Trophoblast cell (in vitro differentiated cells and primary cell): ENCODE data around the gene SEC16B.

Source experiments
- DNase-seq, 2 donors: peaks; one replicate each; pipeline ENCODE4 v3.0.0-alpha.2; 2016
- H2AFZ ChIP-seq: 2 replicates; pipeline ENCODE4 v1.6.1; 2013; ENCODE audit warnings: low read length, moderate library complexity, mild to moderate bottlenecking; ENCODE audit not compliant: insufficient read depth, poor library complexity
- H2AK5ac ChIP-seq: 2 replicates; pipeline ENCODE4 v1.6.1; 2013; ENCODE audit warnings: mild to moderate bottlenecking, low read length
- H2BK120ac ChIP-seq: 2 replicates; pipeline ENCODE4 v1.6.1; 2013; ENCODE audit warnings: low read length, mild to moderate bottlenecking, moderate library complexity; ENCODE audit not compliant: insufficient read depth, poor library complexity
- H2BK12ac ChIP-seq: 2 replicates; pipeline ENCODE4 v1.6.1; 2013; ENCODE audit warnings: mild to moderate bottlenecking, low read length, moderate library complexity
- H2BK5ac ChIP-seq: 2 replicates; pipeline ENCODE4 v1.6.1; 2013; ENCODE audit warnings: low read length, low read depth, moderate library complexity, mild to moderate bottlenecking; ENCODE audit not compliant: poor library complexity
- H3K14ac ChIP-seq: 2 replicates; pipeline ENCODE4 v1.6.1; 2013; ENCODE audit warnings: mild to moderate bottlenecking, low read length
- H3K18ac ChIP-seq: 2 replicates; pipeline ENCODE4 v1.6.1; 2013; ENCODE audit warnings: mild to moderate bottlenecking, low read length
- H3K23ac ChIP-seq: 2 replicates; pipeline ENCODE4 v1.6.1; 2013; ENCODE audit warnings: low read length
- H3K27ac ChIP-seq: 2 replicates; pipeline ENCODE4 v1.5.1; 2013; ENCODE audit warnings: low read depth, mild to moderate bottlenecking, inconsistent platforms, low read length, moderate library complexity
- H3K27me3 ChIP-seq: 2 replicates; pipeline ENCODE4 v1.6.1; 2013; ENCODE audit warnings: inconsistent platforms, mild to moderate bottlenecking, low read length, moderate library complexity; ENCODE audit not compliant: insufficient read depth
- H3K36me3 ChIP-seq, 2 experiments: 1 replicate in 1 of 2; 2 replicates in 1 of 2; pipeline ENCODE4 v1.6.1; 2013; ENCODE audit warnings: low read length in 2 of 2, mild to moderate bottlenecking in 2 of 2, moderate library complexity in 1 of 2; ENCODE audit not compliant: insufficient read depth in 2 of 2, control insufficient read depth in 1 of 2
- H3K4ac ChIP-seq: 2 replicates; pipeline ENCODE4 v1.6.1; 2013; ENCODE audit warnings: low read depth, mild to moderate bottlenecking, low read length, moderate library complexity
- H3K4me1 ChIP-seq, 2 experiments: 1 replicate in 1 of 2; 2 replicates in 1 of 2; pipeline ENCODE4 v1.6.1; 2013; ENCODE audit warnings: low read length in 2 of 2, mild to moderate bottlenecking in 2 of 2, moderate library complexity in 1 of 2; ENCODE audit not compliant: insufficient read depth in 2 of 2, control insufficient read depth in 1 of 2
- H3K4me2 ChIP-seq: 2 replicates; pipeline ENCODE4 v1.6.1; 2013; ENCODE audit warnings: inconsistent platforms, mild to moderate bottlenecking, low read length, moderate library complexity
- H3K4me3 ChIP-seq: 2 replicates; pipeline ENCODE4 v1.5.1; 2013; ENCODE audit warnings: mild to moderate bottlenecking, low read depth, low read length, inconsistent platforms
- H3K79me1 ChIP-seq: one replicate; pipeline ENCODE4 v1.6.1; 2013; ENCODE audit warnings: low read length
- H3K79me2 ChIP-seq: 2 replicates; pipeline ENCODE4 v1.6.1; 2013; ENCODE audit warnings: low read length, mild to moderate bottlenecking; ENCODE audit not compliant: control insufficient read depth, insufficient read depth, poor library complexity
- H3K9ac ChIP-seq: 2 replicates; pipeline ENCODE4 v1.6.1; 2013; ENCODE audit warnings: mild to moderate bottlenecking, low read length
- H3K9me3 ChIP-seq: 2 replicates; pipeline ENCODE4 v1.6.1; 2013; ENCODE audit warnings: low read depth, mild to moderate bottlenecking, control low read depth, inconsistent platforms, low read length; ENCODE audit not compliant: insufficient read depth
- H4K12ac ChIP-seq: 2 replicates; pipeline ENCODE4 v1.6.1; 2013; ENCODE audit warnings: low read depth, mild to moderate bottlenecking, low read length, moderate library complexity
- H4K8ac ChIP-seq: 2 replicates; pipeline ENCODE4 v1.6.1; 2013; ENCODE audit warnings: low read depth, mild to moderate bottlenecking, low read length, moderate library complexity
- H4K91ac ChIP-seq: one replicate; pipeline ENCODE4 v1.6.1; 2013; ENCODE audit warnings: low read depth, mild to moderate bottlenecking, low read length, moderate library complexity
- WGBS: extraction: QIAGEN DNeasy Blood & Tissue Kit; methylation state at CpG from one replicate; pipeline ENCODE4 v1.1.7; 2013; ENCODE audit warnings: missing lambda C conversion rate; ENCODE audit not compliant: insufficient read length, insufficient coverage; ENCODE audit errors: extremely low coverage; 5-methylcytosine and 5-hydroxymethylcytosine counted together

Gene SEC16B

GRCh38 chr1:177948336-177948972 is 21.4 kb downstream of the SEC16B start:
- no peak overlapping the region for H2BK12ac ChIP-seq
- no CpG with 5 or more reads among the region's 8 CpGs for WGBS
- no peak overlapping the region for H3K27ac ChIP-seq
- no peaks in the 10 kb centered on the region for H3K36me3 ChIP-seq
- no peak overlapping the region for H3K18ac ChIP-seq
- no peaks in the 10 kb centered on the region for H3K79me1 ChIP-seq
- H2BK5ac ChIP-seq, result no peak overlapping the region
- no peaks in the 10 kb centered on the region for H3K27me3 ChIP-seq
- H2BK120ac ChIP-seq, result no peak overlapping the region
- peaks cover 0 to 2% of the 10 kb centered on the region in 2 experiments for H3K4me1 ChIP-seq
- H4K12ac ChIP-seq, result no peak overlapping the region
- H3K79me2 ChIP-seq, result no peaks in the 10 kb centered on the region
- H3K4ac ChIP-seq, result no peak overlapping the region
- no peak overlapping the region for H3K9ac ChIP-seq
- H4K91ac ChIP-seq, result no peak overlapping the region
- no peak overlapping the region for H2AK5ac ChIP-seq
- no peaks in the 10 kb centered on the region for H3K9me3 ChIP-seq
- H3K23ac ChIP-seq, result no peak overlapping the region
- no peak overlapping the region for H2AFZ ChIP-seq
- H3K14ac ChIP-seq, result no peak overlapping the region
- H3K4me2 ChIP-seq, result no peak overlapping the region
- peak; percentile 65 to 85 for DNase-seq
- no peak overlapping the region for H4K8ac ChIP-seq
- H3K4me3 ChIP-seq, result no peak overlapping the region

GRCh38 chr1:177947623-177948022 is 22.2 kb downstream of the SEC16B start:
- Histone ChIP-seq H2BK120ac (no peak overlapping the region), H3K23ac (no peak overlapping the region), H3K27me3 (no peaks in the 10 kb centered on the region), H3K79me2 (no peaks in the 10 kb centered on the region), H2AK5ac (peak overlapping the region; percentile 15), H3K14ac (no peak overlapping the region), H3K4me1 (peaks cover 0 to 2% of the 10 kb centered on the region in 2 experiments), H3K4me3 (no peak overlapping the region), H3K18ac (no peak overlapping the region), H3K4ac (no peak overlapping the region), H2BK5ac (no peak overlapping the region), H3K27ac (no peak overlapping the region), H4K8ac (no peak overlapping the region), H4K91ac (no peak overlapping the region), H2AFZ (no peak overlapping the region), H3K9me3 (no peaks in the 10 kb centered on the region), H3K4me2 (no peak overlapping the region), H2BK12ac (no peak overlapping the region), H3K36me3 (no peaks in the 10 kb centered on the region), H3K79me1 (no peaks in the 10 kb centered on the region), H3K9ac (no peak overlapping the region), H4K12ac (no peak overlapping the region)
- no peak for DNase-seq
- WGBS, result no CpG with 5 or more reads among the region's 7 CpGs

- no peak overlapping the region for H4K8ac ChIP-seq
- H3K4me3 ChIP-seq, result no peak overlapping the region
- H2AFZ ChIP-seq, result no peak overlapping the region
- H3K27me3 ChIP-seq, result no peaks in the 10 kb centered on the region
- H3K4ac ChIP-seq, result no peak overlapping the region
- no peaks in the 10 kb centered on the region for H3K79me2 ChIP-seq
- H3K23ac ChIP-seq, result no peak overlapping the region
- no peak overlapping the region for H3K18ac ChIP-seq
- no peak overlapping the region for H2BK12ac ChIP-seq
- no peaks in the 10 kb centered on the region for H3K36me3 ChIP-seq
- no CpG with 5 or more reads among the region's 12 CpGs for WGBS
- H2AK5ac ChIP-seq, result no peak overlapping the region
- no peak overlapping the region for H3K14ac ChIP-seq
- no peak overlapping the region for H3K4me2 ChIP-seq
- peaks cover 0 to 2% of the 10 kb centered on the region in 2 experiments for H3K4me1 ChIP-seq
- H3K9ac ChIP-seq, result no peak overlapping the region
- peak; percentile 59 to 85 for DNase-seq
- no peaks in the 10 kb centered on the region for H3K9me3 ChIP-seq
- no peak overlapping the region for H3K27ac ChIP-seq
- no peak overlapping the region for H2BK5ac ChIP-seq
- H2BK120ac ChIP-seq, result no peak overlapping the region
- peak overlapping the region; percentile 21 for H4K12ac ChIP-seq
- no peak overlapping the region for H4K91ac ChIP-seq
- no peaks in the 10 kb centered on the region for H3K79me1 ChIP-seq
These were observed 23.8 kb downstream of the SEC16B start for GRCh38 chr1:177945943-177946650.

DNA sequence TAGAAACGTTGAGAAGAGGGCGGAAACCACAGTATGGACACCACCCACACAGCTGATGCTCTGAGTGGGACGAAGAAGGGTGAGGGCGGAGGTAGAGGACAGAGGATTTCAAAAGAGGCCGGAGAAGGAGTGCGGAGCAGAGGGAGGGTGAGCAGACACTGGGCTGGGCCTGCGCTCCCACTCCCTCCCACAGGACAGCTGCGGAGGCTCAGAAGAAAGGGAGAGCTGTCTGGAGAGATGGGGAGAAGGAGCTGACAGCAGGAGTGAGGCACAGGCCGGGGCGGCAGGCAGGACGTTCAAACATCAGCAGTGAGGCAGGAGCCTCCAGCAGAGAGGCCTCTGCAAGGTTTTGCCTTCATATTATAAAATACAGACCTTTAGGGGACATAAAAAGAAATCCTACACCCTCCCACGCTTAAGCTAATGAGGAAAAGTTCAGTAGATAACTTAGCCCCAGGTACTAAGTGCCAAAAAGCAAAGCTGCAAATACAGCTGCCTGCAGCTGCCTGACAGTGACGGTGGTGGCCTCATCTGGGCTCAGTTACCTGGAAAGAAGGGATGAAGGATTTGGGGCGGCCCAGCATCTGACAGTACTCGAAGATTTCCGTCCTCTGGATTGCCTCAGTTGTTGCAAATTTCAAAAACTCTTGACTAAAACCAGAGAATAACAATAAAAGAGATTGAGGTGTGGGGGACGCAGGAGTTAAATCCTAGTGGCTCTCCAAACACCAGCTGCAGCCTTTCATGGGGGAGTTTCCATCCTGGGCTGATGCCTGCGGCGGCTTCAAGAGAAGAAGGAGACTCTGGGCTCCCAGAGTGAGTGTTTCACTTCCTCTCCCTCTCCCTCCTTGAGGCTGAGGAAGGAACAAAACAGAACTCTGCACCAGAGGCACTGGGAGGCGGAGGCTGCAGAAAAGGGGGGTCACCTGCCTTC is 25.6 kb downstream of the SEC16B start:
- Histone ChIP-seq H3K4me3 (no peak overlapping the region), H4K12ac (no peak overlapping the region), H3K4me1 (peaks cover 0 to 2% of the 10 kb centered on the region in 2 experiments), H2BK120ac (no peak overlapping the region), H3K79me1 (no peaks in the 10 kb centered on the region), H3K79me2 (no peaks in the 10 kb centered on the region), H3K27ac (no peak overlapping the region), H3K14ac (no peak overlapping the region), H3K9ac (no peak overlapping the region), H2BK5ac (no peak overlapping the region), H3K4ac (no peak overlapping the region), H4K8ac (no peak overlapping the region), H3K36me3 (no peaks in the 10 kb centered on the region), H2BK12ac (no peak overlapping the region), H3K27me3 (no peaks in the 10 kb centered on the region), H3K9me3 (no peaks in the 10 kb centered on the region), H3K18ac (no peak overlapping the region), H3K4me2 (no peak overlapping the region), H2AFZ (no peak overlapping the region), H2AK5ac (no peak overlapping the region), H4K91ac (no peak overlapping the region), H3K23ac (no peak overlapping the region)
- no peak for DNase-seq
- no CpG with 5 or more reads among the region's 20 CpGs for WGBS
